ENCODE results near the gene LDLRAD1.
"Not testable (repeated sequence)": the region's sequence is repeated elsewhere in the genome, so short reads cannot be mapped to it uniquely, and the experiment has no call there.

The LDLRAD1 gene

GRCh38 chr1:54024358-54024757 lies 6.4 kb upstream of the LDLRAD1 start:
- Histone ChIP-seq H3K18ac (ENCODE audit: low read depth in 1 of 2, low read length in 2 of 2) (no peak overlapping the region), H3K4me3 (ENCODE audit: insufficient read depth in 1 of 2, low read depth in 1 of 2, low read length in 2 of 2) (no peak overlapping the region), H4K8ac (ENCODE audit: low read length) (no peak overlapping the region), H2AFZ (ENCODE audit: low read depth, low read length) (no peak overlapping the region), H3K9me3 (ENCODE audit: control insufficient read depth, low read length) (no peaks in the 10 kb centered on the region), H2BK12ac (ENCODE audit: low read length in 2 of 2) (no peak overlapping the region), H3K27ac (ENCODE audit: low read length, poor library complexity, severe bottlenecking) (no peak overlapping the region), H4K91ac (ENCODE audit: low read length) (no peak overlapping the region), H3K9ac (ENCODE audit: low read length) (no peak overlapping the region), H2AK5ac (ENCODE audit: low read length, severe bottlenecking) (no peak overlapping the region), H2BK120ac (ENCODE audit: low read depth, low read length) (no peak overlapping the region), H3K4ac (ENCODE audit: low read depth in 1 of 2, low read length in 2 of 2) (no peak overlapping the region), H3K14ac (ENCODE audit: low read length in 2 of 2) (no peak overlapping the region), H3K79me1 (replicated peaks; ENCODE audit: low read length, poor library complexity, severe bottlenecking) (no peaks in the 10 kb centered on the region), H2BK15ac (ENCODE audit: low read depth, poor library complexity, severe bottlenecking) (no peak overlapping the region), H2BK5ac (ENCODE audit: low read depth, low read length, poor library complexity, severe bottlenecking) (no peak overlapping the region), H3K23ac (ENCODE audit: low read length in 2 of 2) (no peak overlapping the region), H3K27me3 (ENCODE audit: control insufficient read depth in 1 of 2, insufficient read depth in 1 of 2, low read length in 2 of 2) (peaks cover 3 to 10% of the 10 kb centered on the region in 2 experiments), H3K36me3 (ENCODE audit: control insufficient read depth in 1 of 2, insufficient read depth in 2 of 2, low read depth in 1 of 2, low read length in 2 of 2) (no peaks in the 10 kb centered on the region), H3K4me2 (ENCODE audit: low read length, poor library complexity, severe bottlenecking) (no peak overlapping the region), H3K4me1 (ENCODE audit: control insufficient read depth, insufficient read depth, low read depth, low read length) (no peaks in the 10 kb centered on the region)
- 89% methylated on average over 1 of the region's 2 CpGs for WGBS
- no peak for DNase-seq

GRCh38 chr1:54019562-54020176 lies 1.7 kb upstream of the LDLRAD1 start:
- not testable (repeated sequence) for H3K18ac ChIP-seq (ENCODE audit: low read depth in 1 of 2, low read length in 2 of 2); H2BK120ac ChIP-seq (ENCODE audit: low read depth, low read length); H3K9me3 ChIP-seq (ENCODE audit: control insufficient read depth, low read length); H3K23ac ChIP-seq (ENCODE audit: low read length in 2 of 2); H3K36me3 ChIP-seq (ENCODE audit: control insufficient read depth in 1 of 2, insufficient read depth in 2 of 2, low read depth in 1 of 2, low read length in 2 of 2); H3K4me2 ChIP-seq (ENCODE audit: low read length, poor library complexity, severe bottlenecking); H2BK12ac ChIP-seq (ENCODE audit: low read length in 2 of 2); H3K4me3 ChIP-seq (ENCODE audit: insufficient read depth in 1 of 2, low read depth in 1 of 2, low read length in 2 of 2); H3K4me1 ChIP-seq (ENCODE audit: control insufficient read depth, insufficient read depth, low read depth, low read length); H3K14ac ChIP-seq (ENCODE audit: low read length in 2 of 2); H2BK15ac ChIP-seq (ENCODE audit: low read depth, poor library complexity, severe bottlenecking); H3K79me1 ChIP-seq (replicated peaks; ENCODE audit: low read length, poor library complexity, severe bottlenecking); H3K9ac ChIP-seq (ENCODE audit: low read length); H4K91ac ChIP-seq (ENCODE audit: low read length); H2AFZ ChIP-seq (ENCODE audit: low read depth, low read length); H3K4ac ChIP-seq (ENCODE audit: low read depth in 1 of 2, low read length in 2 of 2); H2AK5ac ChIP-seq (ENCODE audit: low read length, severe bottlenecking); H2BK5ac ChIP-seq (ENCODE audit: low read depth, low read length, poor library complexity, severe bottlenecking); DNase-seq; H3K27ac ChIP-seq (ENCODE audit: low read length, poor library complexity, severe bottlenecking)
- peak overlapping the region; percentile 5 for H4K8ac ChIP-seq (ENCODE audit: low read length)
- WGBS = 85% methylated on average over 10 of the region's 10 CpGs
- H3K27me3 ChIP-seq (ENCODE audit: control insufficient read depth in 1 of 2, insufficient read depth in 1 of 2, low read length in 2 of 2) = peaks cover 31 to 34% of the 10 kb centered on the region in 2 experiments

- H3K18ac ChIP-seq (ENCODE audit: low read depth in 1 of 2, low read length in 2 of 2) = no peak overlapping the region
- H2AK5ac ChIP-seq (ENCODE audit: low read length, severe bottlenecking) = no peak overlapping the region
- H3K4me1 ChIP-seq (ENCODE audit: control insufficient read depth, insufficient read depth, low read depth, low read length) = peaks cover 8% of the 10 kb centered on the region
- WGBS = 78% methylated on average over 5 of the region's 5 CpGs
- H2AFZ ChIP-seq (ENCODE audit: low read depth, low read length) = no peak overlapping the region
- no peak overlapping the region for H2BK5ac ChIP-seq (ENCODE audit: low read depth, low read length, poor library complexity, severe bottlenecking)
- H3K4me2 ChIP-seq (ENCODE audit: low read length, poor library complexity, severe bottlenecking) = no peak overlapping the region
- peaks cover 42 to 44% of the 10 kb centered on the region in 2 experiments for H3K27me3 ChIP-seq (ENCODE audit: control insufficient read depth in 1 of 2, insufficient read depth in 1 of 2, low read length in 2 of 2)
- H2BK15ac ChIP-seq (ENCODE audit: low read depth, poor library complexity, severe bottlenecking) = no peak overlapping the region
- H3K79me1 ChIP-seq (replicated peaks; ENCODE audit: low read length, poor library complexity, severe bottlenecking) = no peaks in the 10 kb centered on the region
- H3K9me3 ChIP-seq (ENCODE audit: control insufficient read depth, low read length) = no peaks in the 10 kb centered on the region
- no peak overlapping the region for H4K91ac ChIP-seq (ENCODE audit: low read length)
- H3K4me3 ChIP-seq (ENCODE audit: insufficient read depth in 1 of 2, low read depth in 1 of 2, low read length in 2 of 2) = no peak overlapping the region
- no peak overlapping the region for H2BK12ac ChIP-seq (ENCODE audit: low read length in 2 of 2)
- H3K9ac ChIP-seq (ENCODE audit: low read length) = no peak overlapping the region
- H3K14ac ChIP-seq (ENCODE audit: low read length in 2 of 2) = no peak overlapping the region
- H3K4ac ChIP-seq (ENCODE audit: low read depth in 1 of 2, low read length in 2 of 2) = no peak overlapping the region
- H3K36me3 ChIP-seq (ENCODE audit: control insufficient read depth in 1 of 2, insufficient read depth in 2 of 2, low read depth in 1 of 2, low read length in 2 of 2) = no peaks in the 10 kb centered on the region
- H3K23ac ChIP-seq (ENCODE audit: low read length in 2 of 2) = no peak overlapping the region
- no peak for DNase-seq
- H4K8ac ChIP-seq (ENCODE audit: low read length) = no peak overlapping the region
- no peak overlapping the region for H3K27ac ChIP-seq (ENCODE audit: low read length, poor library complexity, severe bottlenecking)
- H2BK120ac ChIP-seq (ENCODE audit: low read depth, low read length) = no peak overlapping the region
Observed at GRCh38 chr1:54018635-54019034, 649 bp upstream of the LDLRAD1 start.

GRCh38 chr1:54016343-54017282 lies 1.4 kb downstream of the LDLRAD1 start:
- no peak overlapping the region for H3K27ac ChIP-seq (ENCODE audit: low read length, poor library complexity, severe bottlenecking)
- H4K8ac ChIP-seq (ENCODE audit: low read length) = no peak overlapping the region
- no peaks in the 10 kb centered on the region for H3K36me3 ChIP-seq (ENCODE audit: control insufficient read depth in 1 of 2, insufficient read depth in 2 of 2, low read depth in 1 of 2, low read length in 2 of 2)
- H2BK120ac ChIP-seq (ENCODE audit: low read depth, low read length) = no peak overlapping the region
- H3K9ac ChIP-seq (ENCODE audit: low read length) = no peak overlapping the region
- H2AFZ ChIP-seq (ENCODE audit: low read depth, low read length) = no peak overlapping the region
- H3K4me1 ChIP-seq (ENCODE audit: control insufficient read depth, insufficient read depth, low read depth, low read length) = peaks cover 8% of the 10 kb centered on the region
- H3K4ac ChIP-seq (ENCODE audit: low read depth in 1 of 2, low read length in 2 of 2) = no peak overlapping the region
- H2BK12ac ChIP-seq (ENCODE audit: low read length in 2 of 2) = no peak overlapping the region
- peaks cover 54 to 62% of the 10 kb centered on the region in 2 experiments for H3K27me3 ChIP-seq (ENCODE audit: control insufficient read depth in 1 of 2, insufficient read depth in 1 of 2, low read length in 2 of 2)
- H4K91ac ChIP-seq (ENCODE audit: low read length) = no peak overlapping the region
- H3K4me3 ChIP-seq (ENCODE audit: insufficient read depth in 1 of 2, low read depth in 1 of 2, low read length in 2 of 2) = no peak overlapping the region
- peak; percentile 80 for DNase-seq
- H2BK5ac ChIP-seq (ENCODE audit: low read depth, low read length, poor library complexity, severe bottlenecking) = no peak overlapping the region
- WGBS = 38% methylated on average over 8 of the region's 8 CpGs
- H3K4me2 ChIP-seq (ENCODE audit: low read length, poor library complexity, severe bottlenecking) = no peak overlapping the region
- no peak overlapping the region for H2AK5ac ChIP-seq (ENCODE audit: low read length, severe bottlenecking)
- H2BK15ac ChIP-seq (ENCODE audit: low read depth, poor library complexity, severe bottlenecking) = no peak overlapping the region
- H3K9me3 ChIP-seq (ENCODE audit: control insufficient read depth, low read length) = no peaks in the 10 kb centered on the region
- peak overlapping the region in 1 of 2 experiments; percentile 62 for H3K14ac ChIP-seq (ENCODE audit: low read length in 2 of 2)
- H3K18ac ChIP-seq (ENCODE audit: low read depth in 1 of 2, low read length in 2 of 2) = peak overlapping the region in 1 of 2 experiments; percentile 64
- H3K23ac ChIP-seq (ENCODE audit: low read length in 2 of 2) = peak overlapping the region in 1 of 2 experiments; percentile 23
- H3K79me1 ChIP-seq (replicated peaks; ENCODE audit: low read length, poor library complexity, severe bottlenecking) = no peaks in the 10 kb centered on the region
